Activated T-cell treated with anti-CD3 and anti-CD28 coated beads for 4 hours (primary cell): ENCODE data around the gene NAP1L4.

ENCODE experiments used
- DNase-seq: peaks from one replicate; pipeline ENCODE4 v3.0.0-alpha.2; 2020

Gene NAP1L4, protein sequence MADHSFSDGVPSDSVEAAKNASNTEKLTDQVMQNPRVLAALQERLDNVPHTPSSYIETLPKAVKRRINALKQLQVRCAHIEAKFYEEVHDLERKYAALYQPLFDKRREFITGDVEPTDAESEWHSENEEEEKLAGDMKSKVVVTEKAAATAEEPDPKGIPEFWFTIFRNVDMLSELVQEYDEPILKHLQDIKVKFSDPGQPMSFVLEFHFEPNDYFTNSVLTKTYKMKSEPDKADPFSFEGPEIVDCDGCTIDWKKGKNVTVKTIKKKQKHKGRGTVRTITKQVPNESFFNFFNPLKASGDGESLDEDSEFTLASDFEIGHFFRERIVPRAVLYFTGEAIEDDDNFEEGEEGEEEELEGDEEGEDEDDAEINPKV

DNA sequence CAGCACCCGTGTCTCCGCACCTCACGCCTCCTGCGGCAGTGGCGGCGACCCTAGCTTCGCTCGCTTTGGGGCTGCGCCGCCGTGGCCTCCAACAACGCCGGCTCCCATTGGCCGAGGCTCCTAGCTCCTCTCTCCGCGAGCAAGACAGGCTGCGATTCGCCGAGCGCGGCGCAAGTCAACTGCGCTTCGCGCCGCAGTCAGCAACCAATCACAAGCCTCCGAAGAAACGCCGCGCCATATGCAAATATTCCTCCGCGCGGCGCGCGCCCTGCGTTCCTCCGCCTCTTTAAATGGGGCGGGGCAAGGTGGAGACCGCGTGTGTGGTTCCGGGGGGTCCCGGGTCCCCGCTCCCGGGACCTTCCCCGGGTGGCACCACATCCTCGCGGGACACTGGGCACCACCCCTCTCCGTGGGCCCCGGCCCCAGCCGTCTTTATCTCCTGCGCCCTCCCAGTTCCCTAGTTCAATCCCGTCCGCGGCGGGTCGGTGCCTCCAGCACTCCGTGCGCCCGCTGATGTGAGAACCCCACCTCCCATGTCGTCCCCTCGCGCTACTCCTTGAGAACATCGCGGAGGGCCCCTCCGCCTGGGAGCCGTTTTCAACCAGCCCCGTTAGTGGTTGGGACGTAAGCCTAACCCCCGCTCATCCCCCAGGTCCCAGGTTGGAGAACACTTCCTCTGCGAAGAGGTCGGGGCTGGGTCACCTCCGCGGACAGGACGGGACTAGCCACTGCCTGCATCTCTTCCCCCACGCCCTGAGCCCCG, at the start of gene NAP1L4:
Gene NAP1L4 (minus strand): TSS at position 96 of the 763 bp plus-strand sequence. CDS start 13,109 bp downstream, outside the sequence.
- DNase-seq: peak; percentile 90

DNA sequence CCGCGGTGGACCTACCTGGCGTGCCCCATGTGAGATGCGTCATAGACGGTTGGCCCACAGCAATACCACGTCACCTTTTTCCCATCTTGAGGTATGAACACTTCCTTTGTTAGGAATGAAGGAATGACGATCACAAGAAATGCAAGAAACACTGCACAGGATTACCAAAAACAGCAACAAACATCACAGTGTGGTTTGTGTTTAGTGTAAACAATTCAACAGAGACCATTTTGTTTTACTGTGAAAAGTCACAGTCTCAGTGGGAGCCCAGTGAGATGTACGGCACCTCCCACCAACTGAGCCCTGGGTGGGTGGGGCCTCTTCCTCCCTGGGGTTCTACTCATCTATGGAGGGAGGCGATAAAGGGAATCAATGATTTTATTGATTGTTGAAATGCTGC, 48.8 kb upstream of the NAP1L4 start:
- DNase-seq: no peak

DNA sequence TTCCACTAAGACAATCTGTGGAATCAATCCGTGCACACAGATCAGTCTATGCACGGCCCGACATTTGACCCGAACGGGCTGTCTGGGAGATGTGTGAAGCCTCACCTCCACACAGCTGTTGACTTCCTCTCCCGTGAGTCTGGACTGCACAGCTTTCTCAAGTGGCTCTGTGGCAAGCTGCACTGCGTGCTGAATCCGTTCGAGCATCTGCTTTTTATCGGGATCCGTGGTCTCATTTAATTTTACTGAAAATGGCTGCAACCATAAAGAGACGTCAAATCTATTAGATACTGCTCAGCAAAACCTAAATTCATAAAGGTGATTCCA, 45.8 kb upstream of the NAP1L4 start:
- no peak for DNase-seq

DNA sequence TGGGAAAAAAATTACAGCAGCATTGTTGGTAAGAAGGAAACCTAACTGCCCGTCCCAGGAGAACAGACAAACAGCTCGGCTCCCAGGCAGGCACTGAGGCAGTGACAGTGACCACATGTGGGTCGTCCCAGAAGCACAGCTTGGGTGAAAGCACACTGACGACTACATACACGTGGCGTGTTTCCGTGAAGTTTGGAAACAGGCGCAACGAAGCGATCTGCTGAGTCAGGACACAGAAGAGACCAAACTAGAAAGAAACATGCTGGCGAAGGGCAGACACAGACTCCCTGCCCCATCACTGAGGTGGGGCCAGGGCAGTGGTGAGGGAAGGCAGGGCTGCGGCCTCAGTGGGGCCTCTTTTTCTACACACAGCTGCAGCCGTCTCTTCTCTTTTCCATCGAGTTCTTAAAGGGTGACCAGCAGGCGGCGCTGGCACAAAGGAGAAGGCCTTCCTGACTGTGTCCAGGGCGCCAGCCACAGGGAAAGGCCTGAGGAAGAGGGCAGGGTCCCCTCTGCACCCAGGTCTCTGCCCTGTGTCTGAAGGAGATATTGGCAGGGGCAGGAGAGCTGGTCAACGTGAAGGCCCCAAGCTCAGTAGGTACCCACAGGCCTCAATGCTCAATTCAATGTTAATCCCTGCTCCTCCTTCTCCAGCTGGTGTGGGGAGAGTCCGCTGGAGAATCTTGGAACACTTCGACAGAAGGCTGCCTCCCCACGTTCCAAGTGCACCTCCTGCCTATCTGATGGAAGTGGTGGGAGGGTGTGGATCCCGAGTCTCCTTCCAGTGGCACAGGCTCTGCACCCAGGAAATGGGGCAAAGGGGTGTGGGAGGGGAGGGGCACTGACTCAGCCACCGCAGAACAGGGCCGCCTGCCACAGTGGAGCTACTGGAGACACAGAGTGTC, 45.2 kb upstream of the NAP1L4 start:
- no peak for DNase-seq

DNA sequence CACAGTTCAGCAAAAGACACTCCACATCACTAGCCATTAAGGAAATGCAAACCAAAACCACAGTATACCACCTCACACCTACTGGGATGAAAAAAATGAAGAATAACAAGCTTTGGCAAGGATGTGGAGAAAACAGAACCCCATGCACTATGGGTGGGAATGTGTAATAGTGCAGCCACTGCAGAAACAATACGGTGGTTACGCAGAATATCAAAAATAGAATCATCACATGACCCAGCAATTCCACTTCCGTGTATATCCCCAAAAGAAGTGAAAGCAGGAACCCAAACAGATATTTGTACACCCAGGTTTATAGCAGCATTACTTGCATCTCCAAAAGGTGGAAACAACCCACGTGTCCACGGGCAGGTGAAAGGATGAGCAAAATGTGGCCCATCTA, 44.3 kb upstream of the NAP1L4 start:
- DNase-seq: no peak

DNA sequence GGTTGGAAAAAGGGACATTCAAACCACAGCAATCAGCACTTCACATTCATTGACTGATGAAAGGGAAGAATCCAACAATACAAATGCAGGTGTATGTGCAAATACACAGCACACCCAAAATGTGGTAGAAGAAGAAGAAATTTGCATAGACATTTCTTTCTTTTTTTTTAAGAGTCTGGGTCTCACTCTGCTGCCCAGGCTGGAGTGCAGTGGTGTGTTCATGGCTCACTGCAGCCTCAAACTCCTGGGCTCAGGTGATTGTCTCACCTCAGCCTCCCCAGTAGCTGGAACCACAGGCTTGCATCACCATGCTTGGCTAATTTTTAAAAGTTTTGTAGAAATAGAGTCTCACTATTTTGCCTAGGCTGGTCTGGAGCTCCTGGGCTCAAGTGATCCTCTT, 43.2 kb upstream of the NAP1L4 start:
- no peak for DNase-seq

DNA sequence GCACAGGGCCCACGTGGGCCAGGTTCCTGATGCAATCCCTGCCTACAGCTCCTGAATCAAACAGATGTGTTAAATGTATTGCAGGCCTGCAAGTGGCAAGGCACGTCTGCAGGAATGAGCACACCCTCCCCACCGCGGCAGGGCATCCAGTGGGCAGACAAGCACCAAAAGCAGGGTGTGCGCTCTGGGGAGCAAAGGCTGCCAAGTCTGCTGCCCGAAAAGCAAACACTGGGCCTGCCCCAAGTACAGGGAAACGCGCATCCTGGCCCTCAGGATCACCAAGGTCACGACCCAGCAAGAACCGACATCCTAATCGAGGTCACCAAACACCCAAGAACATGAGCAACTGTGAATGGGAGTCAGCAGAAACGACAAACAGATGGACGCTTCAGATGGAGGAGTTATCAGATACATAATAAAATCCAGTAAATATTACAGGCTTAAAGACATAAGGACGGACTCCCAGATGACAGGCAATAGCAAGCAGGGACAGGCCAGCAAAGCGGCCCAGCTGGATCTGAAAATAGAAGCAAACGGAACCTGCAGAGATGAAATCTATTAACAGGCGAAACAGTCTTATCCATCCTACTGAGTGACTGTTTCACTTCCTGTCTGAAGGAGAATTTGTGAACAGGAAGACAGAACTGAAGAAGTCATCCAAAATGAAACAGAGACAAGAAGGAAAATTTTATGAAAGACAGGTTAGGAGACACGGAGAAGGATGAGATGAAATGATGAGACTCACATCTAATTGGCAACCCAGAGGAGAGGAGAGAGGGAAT, 38.4 kb upstream of the NAP1L4 start:
- no peak for DNase-seq

DNA sequence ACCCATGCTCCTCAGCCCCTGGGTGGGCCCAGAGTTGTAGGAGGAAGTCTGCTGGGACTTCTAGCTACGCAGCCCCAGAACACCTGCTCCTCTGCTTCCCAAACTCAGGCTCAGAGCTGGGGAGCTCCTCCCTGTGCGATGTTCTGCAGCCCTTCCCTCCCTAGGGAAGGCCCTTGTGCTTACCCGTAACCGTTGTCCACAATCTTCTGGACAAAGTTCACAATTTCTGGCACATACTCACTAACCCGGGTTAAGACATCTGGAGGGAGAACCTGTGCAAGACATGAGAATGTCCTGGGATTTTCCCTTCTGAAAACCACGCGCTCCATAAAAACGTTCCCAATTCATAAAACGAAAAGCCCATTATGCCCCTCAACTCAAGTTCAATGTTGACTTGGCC, 36.7 kb upstream of the NAP1L4 start:
- no peak for DNase-seq

DNA sequence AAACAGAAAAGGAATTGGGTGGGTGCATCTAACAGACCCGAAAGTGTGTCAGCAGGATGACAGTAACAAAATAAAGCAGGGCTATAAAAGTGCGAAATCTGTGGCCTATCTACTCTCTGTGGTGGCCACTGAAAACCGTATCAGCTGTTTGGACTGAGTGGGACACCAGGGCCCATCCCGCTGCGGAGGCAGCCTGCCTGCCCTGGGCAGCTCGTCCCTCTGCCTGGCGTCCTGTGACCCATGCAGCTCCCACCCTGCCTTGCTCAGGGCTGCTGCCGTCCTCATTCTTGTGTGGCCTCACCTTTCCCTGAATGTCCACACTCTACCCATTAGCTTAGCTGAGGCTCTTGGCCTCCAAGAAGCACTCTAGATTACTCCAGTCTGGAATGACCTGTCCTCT, 34.7 kb upstream of the NAP1L4 start:
- DNase-seq: no peak

DNA sequence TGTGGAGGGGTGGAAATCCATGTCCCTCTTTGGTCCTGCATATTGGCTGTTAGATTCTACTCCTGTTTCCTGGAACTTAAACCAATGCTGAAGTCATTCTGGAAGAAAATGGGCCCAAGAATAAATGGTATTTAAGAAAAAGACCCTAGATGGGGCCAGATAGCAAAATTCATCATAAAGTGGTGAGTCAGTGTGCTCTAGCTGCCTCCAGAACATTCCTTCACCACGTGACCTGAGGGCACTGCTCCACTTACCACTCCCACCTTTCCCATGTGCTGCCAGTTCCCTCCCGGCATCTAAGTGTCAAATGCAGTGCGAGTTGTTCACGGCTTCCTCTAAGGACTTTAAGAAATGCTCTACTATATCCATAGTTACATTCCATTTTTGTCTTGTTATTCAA, 30.9 kb upstream of the NAP1L4 start:
- no peak for DNase-seq

DNA sequence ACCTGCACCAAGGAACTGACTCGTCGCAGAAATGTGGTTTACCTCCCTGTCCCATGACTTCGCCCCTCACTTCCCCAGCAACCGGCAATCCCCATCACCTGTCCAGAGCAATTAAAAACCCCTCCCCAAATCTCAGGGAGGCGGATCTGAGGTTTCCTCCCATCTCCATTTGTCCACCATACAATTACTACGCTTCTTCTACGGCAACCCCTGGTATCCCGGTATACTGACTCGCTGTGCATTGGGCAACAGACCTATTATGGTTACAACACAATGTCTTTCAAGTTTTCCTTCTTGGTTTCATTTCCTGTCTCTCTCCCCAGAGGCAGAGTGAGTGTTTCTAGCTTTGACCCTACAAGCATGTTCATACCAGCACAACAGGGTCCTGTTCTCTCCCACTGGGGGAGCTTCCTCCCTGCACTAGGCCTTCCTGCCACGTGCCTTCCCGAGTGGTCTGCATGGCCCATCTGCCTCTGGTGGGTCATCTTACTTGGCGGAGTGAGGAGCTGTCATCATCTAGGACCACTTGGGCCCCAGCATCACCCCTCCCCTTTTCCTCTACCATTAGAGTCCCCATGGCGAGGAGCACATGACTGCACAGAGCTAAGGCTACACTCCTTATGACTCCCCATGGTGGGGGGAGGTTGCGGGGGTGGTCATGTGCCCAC, 30.3 kb upstream of the NAP1L4 start:
- no peak for DNase-seq

DNA sequence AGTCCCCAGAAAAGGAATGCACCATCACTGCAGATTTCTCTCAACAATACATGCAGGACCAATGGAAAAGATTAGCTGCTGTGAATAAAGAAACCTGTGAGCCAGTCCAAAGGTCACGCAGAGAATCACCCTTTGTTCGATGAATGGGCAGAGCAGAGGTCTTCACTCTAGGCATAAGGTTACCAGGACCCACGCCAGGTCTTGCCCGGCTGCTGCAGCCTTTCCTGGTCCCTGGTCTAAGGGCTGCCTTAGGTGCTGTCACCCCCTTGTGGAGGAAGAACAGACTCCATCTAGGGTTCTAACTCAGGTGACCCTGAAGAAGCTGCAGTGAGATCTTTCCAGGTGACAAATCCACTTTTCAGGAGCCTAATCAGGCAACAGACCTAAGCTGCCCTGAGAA, 29.0 kb upstream of the NAP1L4 start:
- no peak for DNase-seq

DNA sequence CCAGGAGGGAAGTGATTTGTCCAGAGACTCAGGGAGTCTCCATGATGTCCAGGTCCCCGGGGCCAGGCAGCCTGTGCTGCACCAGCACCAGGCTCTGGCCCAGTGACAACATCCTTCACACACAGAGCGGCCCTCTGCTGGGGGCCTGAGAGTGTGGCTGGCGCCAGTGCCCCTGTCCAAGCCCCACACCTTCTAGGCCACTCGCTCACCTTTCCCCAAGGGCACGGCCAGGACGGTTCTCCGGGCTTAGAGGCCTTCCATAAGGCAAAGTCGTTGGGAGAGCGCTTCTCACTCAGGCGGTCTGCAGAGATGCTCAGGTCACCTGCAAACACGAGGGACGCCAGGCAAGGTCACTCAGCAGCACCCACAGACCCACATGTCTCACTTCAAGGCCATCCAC, 27.9 kb upstream of the NAP1L4 start:
- no peak for DNase-seq

DNA sequence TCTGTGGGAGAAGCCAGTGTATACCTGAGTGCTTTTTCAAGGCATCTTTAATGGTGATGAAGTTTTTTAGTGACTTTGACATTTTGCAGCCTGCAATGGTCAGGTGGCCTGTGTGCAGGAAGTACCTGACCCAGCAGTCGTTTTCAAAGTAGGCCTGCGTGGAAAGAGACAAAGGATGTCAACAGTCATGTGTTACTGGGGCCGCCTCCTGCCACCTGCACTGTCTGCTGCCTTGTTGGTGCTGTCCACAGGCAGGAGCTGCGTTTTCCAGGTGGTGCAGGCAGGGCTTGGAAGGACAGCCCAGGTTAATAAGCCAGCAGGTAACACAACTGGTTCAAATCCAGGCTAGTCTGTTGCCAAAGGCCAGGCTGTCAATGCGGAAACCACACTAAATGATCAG, 26.5 kb upstream of the NAP1L4 start:
- DNase-seq: no peak

DNA sequence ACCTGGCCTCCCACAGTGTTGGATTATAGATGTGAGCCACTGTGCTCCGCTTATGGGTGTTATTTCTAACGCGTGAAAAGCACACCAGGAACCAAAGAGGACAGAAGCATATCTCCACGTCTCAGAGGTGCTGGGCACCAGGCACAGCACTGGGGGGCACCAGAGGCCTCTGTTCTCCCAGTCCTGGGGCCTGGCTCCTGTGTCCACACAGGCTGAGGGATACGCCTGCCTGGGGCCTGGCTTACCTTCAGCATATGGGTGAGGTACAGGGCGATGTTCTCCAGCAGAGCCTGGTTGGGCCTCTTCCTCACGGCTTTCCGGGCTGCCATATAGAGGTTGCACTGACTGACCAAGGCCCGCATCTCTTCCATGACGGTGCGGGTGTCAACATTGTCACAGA, 24.7 kb upstream of the NAP1L4 start:
- no peak for DNase-seq

DNA sequence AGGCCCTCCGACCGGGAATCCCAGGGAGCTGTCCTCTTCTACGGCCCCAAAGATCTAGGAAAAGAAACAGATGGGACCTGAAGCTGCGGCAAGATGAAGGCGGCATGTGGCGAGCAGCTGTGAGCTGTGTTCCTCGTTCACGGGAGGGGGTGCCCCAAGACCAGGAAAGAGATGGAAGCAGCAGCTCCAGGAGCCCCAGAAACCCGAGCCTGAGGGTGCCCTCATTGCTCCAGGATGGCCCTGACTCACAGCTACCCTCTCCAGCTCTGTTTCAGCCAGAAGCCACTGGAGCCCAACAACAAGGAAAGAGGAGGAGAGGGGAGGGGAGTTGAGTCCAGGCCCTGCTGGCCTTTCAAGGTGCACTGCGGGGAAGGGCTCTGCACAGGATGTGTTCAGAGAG, 23.7 kb upstream of the NAP1L4 start:
- no peak for DNase-seq

DNA sequence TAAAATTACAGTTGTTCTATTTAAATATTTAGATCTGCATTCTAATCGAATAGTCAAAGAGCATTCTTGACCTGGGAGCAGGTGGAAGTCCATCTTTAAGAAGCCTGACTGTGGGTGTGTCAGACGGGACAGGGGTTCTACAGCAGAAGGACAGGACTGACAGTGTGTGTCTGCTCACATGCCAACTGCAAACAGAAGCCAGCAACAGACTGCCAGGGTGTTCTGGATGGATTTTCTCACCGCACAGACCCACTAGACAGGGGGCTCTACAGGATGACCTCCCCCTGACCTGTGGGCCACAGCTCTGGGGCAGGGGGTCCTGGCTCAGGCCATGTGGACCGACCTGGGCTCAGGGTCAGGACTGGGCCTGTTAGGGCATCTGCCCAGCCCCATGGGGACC, 22.8 kb upstream of the NAP1L4 start:
- DNase-seq: no peak

DNA sequence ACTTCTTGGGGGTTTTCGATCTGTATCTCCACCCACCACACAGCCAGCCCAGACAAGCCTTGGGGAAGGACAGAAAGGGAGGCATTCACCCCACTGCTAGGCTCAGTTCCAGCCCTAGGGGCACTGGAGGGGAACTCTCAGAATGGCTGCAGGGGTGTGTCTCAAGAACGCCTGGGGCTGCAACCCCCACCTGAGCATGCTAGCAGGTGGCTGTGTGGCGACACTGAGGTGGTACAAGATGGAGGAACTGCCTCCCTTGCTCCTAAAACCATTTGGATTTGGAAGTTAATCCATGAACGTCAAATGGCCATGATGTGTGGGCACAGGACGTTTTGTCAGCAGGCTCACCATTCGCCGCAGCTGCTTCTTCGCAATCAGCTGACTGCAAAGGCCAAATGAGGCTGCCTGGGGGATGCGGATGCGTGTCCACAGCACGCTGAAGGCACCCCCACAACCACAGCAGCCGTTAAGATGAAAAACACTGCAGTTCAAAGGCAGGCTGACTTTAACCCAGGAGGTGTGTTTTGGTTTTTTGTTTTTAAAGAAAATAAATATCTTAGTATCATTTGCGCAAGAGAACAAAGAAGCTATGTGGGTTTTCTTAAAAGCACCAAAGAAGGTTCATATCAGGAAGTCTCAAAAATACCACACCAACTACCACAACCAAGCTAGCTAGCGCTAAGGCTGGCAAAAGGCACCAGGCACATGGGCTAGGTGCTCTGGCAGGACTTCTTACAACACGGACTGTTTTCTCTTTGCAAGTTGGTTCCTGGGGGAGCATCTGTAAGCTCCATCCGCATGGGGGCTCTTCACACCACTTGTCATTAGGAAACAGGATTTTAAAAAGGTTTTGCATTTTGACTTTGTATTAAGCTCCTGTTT, 22.2 kb upstream of the NAP1L4 start:
- peak; percentile 51 for DNase-seq

DNA sequence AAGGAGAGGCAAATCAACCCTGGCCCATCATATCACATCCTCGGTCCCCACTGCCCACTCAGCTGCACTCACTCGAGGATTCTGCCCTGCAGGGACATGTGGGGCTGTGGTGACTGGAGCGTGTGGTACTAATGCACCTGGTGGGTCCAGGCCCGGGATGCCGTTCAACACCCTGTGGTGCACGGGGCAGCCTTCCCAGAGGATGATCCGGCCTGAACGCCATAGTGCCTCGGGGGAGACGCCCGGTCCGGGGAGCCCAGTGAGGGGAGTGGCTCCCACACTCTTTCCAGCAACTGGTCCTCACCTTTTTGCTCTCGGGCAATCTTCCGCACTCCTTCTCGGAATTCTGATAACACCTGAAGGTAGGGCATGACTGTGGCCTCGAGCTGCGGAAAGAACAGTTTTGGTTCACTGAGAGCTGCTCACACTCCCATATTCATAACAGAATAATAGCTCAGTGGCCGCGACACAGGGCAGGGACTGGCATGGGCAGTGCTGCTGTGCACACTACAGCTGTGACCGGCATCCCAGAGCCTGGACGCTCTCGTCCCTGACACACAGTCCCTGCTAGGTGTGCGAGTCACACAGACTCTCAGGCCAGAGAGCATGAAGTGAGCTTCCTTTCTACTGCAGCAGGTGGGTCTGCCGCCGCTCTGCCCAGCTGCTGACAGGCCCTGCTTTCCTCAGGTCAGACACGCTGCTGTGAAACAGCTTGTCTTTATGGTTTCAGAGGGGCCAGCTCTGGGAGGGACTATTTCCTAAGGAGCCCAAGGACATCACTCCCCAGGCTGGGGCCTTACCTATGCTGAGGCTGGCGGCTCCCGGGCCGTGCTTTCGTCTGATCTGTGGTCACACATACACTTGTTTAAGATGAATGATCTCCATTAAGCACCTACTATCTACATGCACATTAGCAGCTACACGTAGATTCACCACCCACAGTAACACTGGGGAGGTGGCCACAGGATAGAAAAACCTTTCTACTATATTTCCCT, 20.1 kb upstream of the NAP1L4 start:
- DNase-seq: no peak
